ENCODE results near the gene LYZL2. TPM values are rescaled to one million over a fixed set of nuclear protein-coding genes. Genes with fewer than 3 reads are reported as not detected.
A peak's percentile ranks its signal among the peaks of the same experiment; 100 is the strongest.
"Not testable (repeated sequence)": the region's sequence is repeated elsewhere in the genome, so short reads cannot be mapped to it uniquely, and the experiment has no call there.

Gene LYZL2
- total RNA-seq, 4 donors from 2014 or later = not detected

- Histone ChIP-seq H3K27me3 (no peaks in the 10 kb centered on the region), H3K27ac (no peak overlapping the region), H3K4me3 (peak overlapping the region; percentile 21 to 38 (median 34)), H3K36me3 (no peaks in the 10 kb centered on the region), H3K9me3 (no peaks in the 10 kb centered on the region), H3K4me1 (no peaks in the 10 kb centered on the region)
- TF ChIP-seq CTCF (IDR thresholded peaks at IDR 0.05 in 4 of 5, conservative IDR thresholded peaks at IDR 0.05 in 1 of 5) (peak; percentile 28 to 69 (median 58)), POLR2A (IDR thresholded peaks at IDR 0.05) (no peak)
- in situ Hi-C loops (cut with MboI; ENCODE audit: low sequenced_read_pairs in 4 of 4) (loop anchor here in 1 of 4 donors (25.0 kb wide), 1 partner anchor 1159 kb away; no protein-coding TSS in a partner anchor), intact Hi-C loops (cut with DNase I; ENCODE audit: low total_unique reads) (no loop called here)
- ATAC-seq = peak; percentile 64 to 76
- DNase-seq = no peak
Observed at GRCh38 chr10:30671026-30671616, 41.6 kb upstream of the LYZL2 start.

DNA sequence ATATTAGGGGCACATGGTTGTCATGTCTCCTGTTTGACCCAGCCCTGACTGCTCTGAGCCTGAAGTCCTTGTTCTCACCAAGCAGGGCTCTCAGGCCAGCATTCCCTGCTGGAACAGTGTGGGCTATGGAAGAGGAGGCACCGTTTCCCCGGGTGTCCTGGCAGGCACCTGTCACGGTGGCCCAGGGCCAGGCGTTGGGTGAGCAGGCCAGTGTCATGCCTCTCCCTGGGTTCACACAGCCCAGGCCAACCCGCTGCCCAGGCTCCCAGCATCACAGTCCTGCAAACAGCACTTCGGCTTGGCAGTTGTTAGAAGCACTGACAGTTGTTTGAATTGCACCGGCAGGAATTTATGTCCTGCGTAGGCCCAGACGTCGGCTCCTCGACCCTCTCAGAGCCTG, 38.4 kb upstream of the LYZL2 start:
- H3K4me3 ChIP-seq; H3K4me1 ChIP-seq; intact Hi-C loops (cut with DNase I; ENCODE audit: low total_unique reads); H3K36me3 ChIP-seq; H3K27me3 ChIP-seq; H3K9me3 ChIP-seq: not testable (repeated sequence)
- in situ Hi-C loops (cut with MboI; ENCODE audit: low sequenced_read_pairs in 4 of 4) = loop anchor here in 1 of 4 donors (25.0 kb wide), 1 partner anchor 1156 kb away; no protein-coding TSS in a partner anchor
- peak; percentile 24 to 58 for DNase-seq
- H3K27ac ChIP-seq = peak overlapping the region in 2 of 4 donors; percentile 24 to 53
- peak; percentile 58 to 59 for ATAC-seq

GRCh38 chr10:30663403-30663802, 33.9 kb upstream of the LYZL2 start:
- H3K36me3 ChIP-seq; intact Hi-C loops (cut with DNase I; ENCODE audit: low total_unique reads); H3K9me3 ChIP-seq; H3K27me3 ChIP-seq; H3K4me1 ChIP-seq; H3K27ac ChIP-seq; H3K4me3 ChIP-seq; DNase-seq: not testable (repeated sequence)
- in situ Hi-C loops (cut with MboI; ENCODE audit: low sequenced_read_pairs in 4 of 4) = loop anchor here in 1 of 4 donors (25.0 kb wide), 1 partner anchor 1151 kb away; no protein-coding TSS in a partner anchor
- ATAC-seq = peak in 1 of 2 donors; percentile 18

DNA sequence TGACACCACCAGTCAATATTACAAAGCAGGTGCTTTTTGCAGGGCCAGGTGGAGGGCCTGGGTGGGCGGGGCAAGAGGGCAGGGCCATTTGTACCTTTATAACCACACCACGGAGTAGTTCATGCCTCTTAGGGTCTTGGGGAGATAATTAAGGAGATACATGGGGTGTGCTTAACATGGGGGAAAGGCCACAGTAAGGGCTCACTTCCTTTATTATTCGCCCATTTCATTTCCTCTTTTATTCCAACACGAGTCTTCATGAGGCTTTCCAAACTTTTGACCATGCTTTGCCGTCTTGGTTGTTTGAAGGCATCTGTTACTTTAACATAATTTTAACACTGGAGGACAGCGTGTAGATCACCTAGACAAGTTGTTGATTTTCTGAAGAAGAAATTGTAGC, 33.3 kb upstream of the LYZL2 start:
- Histone ChIP-seq H3K27ac (no peak overlapping the region), H3K9me3 (no peaks in the 10 kb centered on the region), H3K4me3 (no peak overlapping the region), H3K36me3 (no peaks in the 10 kb centered on the region), H3K4me1 (no peaks in the 10 kb centered on the region), H3K27me3 (no peaks in the 10 kb centered on the region)
- DNase-seq (no peak), ATAC-seq (no peak)
- in situ Hi-C loops (cut with MboI; ENCODE audit: low sequenced_read_pairs in 4 of 4) = loop anchor here in 1 of 4 donors (25.0 kb wide), 1 partner anchor 1151 kb away; no protein-coding TSS in a partner anchor
- TF ChIP-seq POLR2A (IDR thresholded peaks at IDR 0.05) (no peak), CTCF (IDR thresholded peaks at IDR 0.05 in 4 of 5, conservative IDR thresholded peaks at IDR 0.05 in 1 of 5) (no peak)
- intact Hi-C loops (cut with DNase I; ENCODE audit: low total_unique reads) = no loop called here

DNA sequence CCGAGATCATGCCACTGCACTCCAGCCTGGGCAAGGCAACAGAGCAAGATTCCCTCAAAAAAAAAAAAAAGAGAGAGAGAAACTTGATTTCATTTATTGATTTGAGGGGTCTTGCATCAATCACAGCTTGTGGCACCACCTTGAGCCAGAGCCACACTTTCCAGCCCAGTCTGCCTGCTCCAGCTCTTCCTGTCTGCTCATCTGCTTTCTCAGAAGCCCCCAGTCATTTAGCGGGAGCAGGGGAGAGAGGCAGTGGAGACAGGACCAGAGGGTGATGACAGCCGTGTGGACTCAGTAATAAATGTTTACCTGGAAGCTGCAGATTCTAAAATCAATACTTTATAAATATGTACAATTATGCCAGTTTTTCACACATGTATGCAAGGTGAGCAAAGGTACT, 30.8 kb upstream of the LYZL2 start:
- H3K4me3 ChIP-seq; H3K36me3 ChIP-seq; H3K9me3 ChIP-seq; intact Hi-C loops (cut with DNase I; ENCODE audit: low total_unique reads); H3K4me1 ChIP-seq; H3K27me3 ChIP-seq; H3K27ac ChIP-seq; ATAC-seq; DNase-seq: not testable (repeated sequence)
- in situ Hi-C loops (cut with MboI; ENCODE audit: low sequenced_read_pairs in 4 of 4) = loop anchor here in 1 of 4 donors (25.0 kb wide), 1 partner anchor 1148 kb away; no protein-coding TSS in a partner anchor

- Histone ChIP-seq H3K36me3 (no peaks in the 10 kb centered on the region), H3K4me3 (no peak overlapping the region), H3K27me3 (no peaks in the 10 kb centered on the region), H3K4me1 (no peaks in the 10 kb centered on the region), H3K9me3 (no peaks in the 10 kb centered on the region), H3K27ac (no peak overlapping the region)
- TF ChIP-seq CTCF (IDR thresholded peaks at IDR 0.05 in 4 of 5, conservative IDR thresholded peaks at IDR 0.05 in 1 of 5) = no peak
- no peak for TF ChIP-seq POLR2A (IDR thresholded peaks at IDR 0.05)
- ATAC-seq = no peak
- intact Hi-C loops (cut with DNase I; ENCODE audit: low total_unique reads) (no loop called here), in situ Hi-C loops (cut with MboI; ENCODE audit: low sequenced_read_pairs in 4 of 4) (loop anchor here in 1 of 4 donors (25.0 kb wide), 1 partner anchor 1144 kb away; no protein-coding TSS in a partner anchor)
- DNase-seq = no peak
Observed at GRCh38 chr10:30656233-30656632, 26.7 kb upstream of the LYZL2 start.

DNA sequence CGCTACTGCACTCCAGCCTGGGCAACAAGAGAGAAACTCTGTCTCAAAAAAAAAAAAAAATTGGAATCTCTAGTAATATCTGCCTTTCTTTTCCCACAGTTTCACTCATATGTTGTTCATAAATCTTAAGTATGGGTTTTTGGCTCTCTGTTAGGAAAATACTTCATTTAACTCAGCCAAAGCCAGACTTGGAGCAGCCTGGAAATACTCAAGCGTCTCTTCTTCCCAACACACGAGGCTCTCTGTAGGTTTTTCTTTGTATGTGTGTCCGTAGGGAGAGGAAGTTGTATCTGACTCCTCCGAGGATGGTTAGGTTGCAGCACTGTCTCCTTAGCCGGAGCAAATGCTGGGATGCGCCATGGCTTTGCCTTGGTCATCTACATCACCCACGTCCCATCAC, 25.4 kb upstream of the LYZL2 start:
- H3K4me3 ChIP-seq; H3K4me1 ChIP-seq; intact Hi-C loops (cut with DNase I; ENCODE audit: low total_unique reads); DNase-seq; H3K36me3 ChIP-seq; H3K9me3 ChIP-seq; H3K27ac ChIP-seq; H3K27me3 ChIP-seq: not testable (repeated sequence)
- in situ Hi-C loops (cut with MboI; ENCODE audit: low sequenced_read_pairs in 4 of 4) = loop anchor here in 1 of 4 donors (25.0 kb wide), 1 partner anchor 1143 kb away; no protein-coding TSS in a partner anchor
- peak in 1 of 2 donors; percentile 33 for ATAC-seq

GRCh38 chr10:30651470-30652397, 22.2 kb upstream of the LYZL2 start:
- H3K27ac ChIP-seq; H3K27me3 ChIP-seq; H3K36me3 ChIP-seq; H3K4me1 ChIP-seq; DNase-seq; H3K9me3 ChIP-seq; intact Hi-C loops (cut with DNase I; ENCODE audit: low total_unique reads); H3K4me3 ChIP-seq: not testable (repeated sequence)
- in situ Hi-C loops (cut with MboI; ENCODE audit: low sequenced_read_pairs in 4 of 4) = loop anchor here in 1 of 4 donors (25.0 kb wide), 1 partner anchor 1139 kb away; no protein-coding TSS in a partner anchor
- peak; percentile 41 to 46 for ATAC-seq
